Ramos (cell line): ENCODE results near the gene ENTREP1.
"Not testable (repeated sequence)": the region's sequence is repeated elsewhere in the genome, so short reads cannot be mapped to it uniquely, and the experiment has no call there.

Experiments used
- in situ Hi-C: fragments of 300-500 bp; cut with MboI; formaldehyde crosslinking; loops from one replicate; pipeline ENCODE4 v1.14.3; 2022; ENCODE audit warnings: low sequenced_read_pairs; ENCODE audit not compliant: unreplicated experiment

The ENTREP1 gene

GRCh38 chr9:69395718-69396117 is 70.7 kb downstream of the ENTREP1 start:
- in situ Hi-C loops = loop anchor here (25.0 kb wide), 1 partner anchor 333 kb away; no protein-coding TSS in a partner anchor

- in situ Hi-C loops = loop anchor here (25.0 kb wide), 1 partner anchor 334 kb away; no protein-coding TSS in a partner anchor
Observed at GRCh38 chr9:69396759-69397158, 71.7 kb downstream of the ENTREP1 start.

GRCh38 chr9:69397384-69398214 is 72.6 kb downstream of the ENTREP1 start:
- in situ Hi-C loops = loop anchor here (25.0 kb wide), 1 partner anchor 335 kb away; no protein-coding TSS in a partner anchor

- in situ Hi-C loops = no loop called here
Observed at GRCh38 chr9:69400470-69400869, 75.5 kb downstream of the ENTREP1 start.

- in situ Hi-C loops = not testable (repeated sequence)
Observed at GRCh38 chr9:69409936-69410335, 84.9 kb downstream of the ENTREP1 start.

GRCh38 chr9:69411246-69411645 is 86.2 kb downstream of the ENTREP1 start:
- in situ Hi-C loops = no loop called here

GRCh38 chr9:69411931-69412740 is 87.1 kb downstream of the ENTREP1 start:
- in situ Hi-C loops = no loop called here

GRCh38 chr9:69412741-69413150 is 87.7 kb downstream of the ENTREP1 start:
- in situ Hi-C loops = no loop called here

GRCh38 chr9:69420611-69421270 is 95.7 kb downstream of the ENTREP1 start:
- in situ Hi-C loops = no loop called here

GRCh38 chr9:69421908-69422801 is 97.1 kb downstream of the ENTREP1 start:
- in situ Hi-C loops = no loop called here

GRCh38 chr9:69425136-69425801 is 100.3 kb downstream of the ENTREP1 start:
- in situ Hi-C loops = loop anchor here (25.0 kb wide), 1 partner anchor 487 kb away; no protein-coding TSS in a partner anchor

GRCh38 chr9:69427286-69427685 is 102.3 kb downstream of the ENTREP1 start:
- in situ Hi-C loops = loop anchor here (25.0 kb wide), 1 partner anchor 485 kb away; no protein-coding TSS in a partner anchor

- in situ Hi-C loops = loop anchor here (25.0 kb wide), 1 partner anchor 484 kb away; no protein-coding TSS in a partner anchor
Observed at GRCh38 chr9:69428017-69428785, 103.2 kb downstream of the ENTREP1 start.

- in situ Hi-C loops = loop anchor here (25.0 kb wide), 1 partner anchor 483 kb away; no protein-coding TSS in a partner anchor
Observed at GRCh38 chr9:69429281-69429680, 104.3 kb downstream of the ENTREP1 start.

- in situ Hi-C loops = loop anchor here (25.0 kb wide), 1 partner anchor 482 kb away; no protein-coding TSS in a partner anchor
Observed at GRCh38 chr9:69430206-69430605, 105.2 kb downstream of the ENTREP1 start.

- in situ Hi-C loops = loop anchor here (25.0 kb wide), 1 partner anchor 481 kb away; no protein-coding TSS in a partner anchor
Observed at GRCh38 chr9:69431203-69431602, 106.2 kb downstream of the ENTREP1 start.

GRCh38 chr9:69431777-69432176 is 106.8 kb downstream of the ENTREP1 start:
- in situ Hi-C loops = loop anchor here (25.0 kb wide), 1 partner anchor 481 kb away; no protein-coding TSS in a partner anchor

GRCh38 chr9:69432623-69433022 is 107.6 kb downstream of the ENTREP1 start:
- in situ Hi-C loops = loop anchor here (25.0 kb wide), 1 partner anchor 480 kb away; no protein-coding TSS in a partner anchor
